ENCODE results near the gene PKP4. TPM values are rescaled to one million over a fixed set of nuclear protein-coding genes. Genes with fewer than 3 reads are reported as not detected.

The PKP4 gene
- total RNA-seq, 1 donor from 2014 or later, result 70.4 TPM

DNA sequence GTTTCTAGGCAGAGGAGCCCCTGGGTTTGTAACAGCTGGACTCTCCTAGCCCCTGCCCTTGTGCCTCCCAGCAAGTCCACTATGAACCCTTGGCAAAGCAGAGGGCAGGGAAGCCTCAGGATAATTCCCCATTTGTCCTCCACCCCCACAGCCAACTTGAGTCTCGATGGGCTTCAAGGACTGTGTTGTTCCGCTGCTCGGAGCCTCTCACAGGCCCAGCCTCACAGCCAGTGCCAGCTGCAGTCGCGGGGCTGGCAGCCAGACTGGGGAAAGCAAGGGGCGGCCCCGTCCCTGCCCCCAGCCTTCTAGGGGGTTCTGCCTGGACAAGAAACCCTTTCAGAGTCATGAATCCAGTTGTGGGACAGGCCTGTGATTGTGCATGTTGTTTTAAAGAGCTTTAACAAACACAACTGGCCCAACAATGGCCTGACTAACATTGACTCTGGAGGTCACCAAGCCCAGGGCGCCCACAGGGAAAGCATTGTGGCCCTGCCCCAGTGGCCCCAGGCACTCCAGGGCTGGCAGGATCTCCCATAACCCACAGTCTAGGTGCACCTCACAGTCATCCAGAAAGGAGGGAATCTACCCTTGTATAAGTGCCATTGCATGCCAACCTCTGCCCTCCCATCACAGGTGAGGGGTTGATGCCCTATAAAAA is 266.6 kb downstream of the PKP4 start:
- ATAC-seq, result no peak
- intact Hi-C loops (cut with micrococcal nuclease), result no loop called here

DNA sequence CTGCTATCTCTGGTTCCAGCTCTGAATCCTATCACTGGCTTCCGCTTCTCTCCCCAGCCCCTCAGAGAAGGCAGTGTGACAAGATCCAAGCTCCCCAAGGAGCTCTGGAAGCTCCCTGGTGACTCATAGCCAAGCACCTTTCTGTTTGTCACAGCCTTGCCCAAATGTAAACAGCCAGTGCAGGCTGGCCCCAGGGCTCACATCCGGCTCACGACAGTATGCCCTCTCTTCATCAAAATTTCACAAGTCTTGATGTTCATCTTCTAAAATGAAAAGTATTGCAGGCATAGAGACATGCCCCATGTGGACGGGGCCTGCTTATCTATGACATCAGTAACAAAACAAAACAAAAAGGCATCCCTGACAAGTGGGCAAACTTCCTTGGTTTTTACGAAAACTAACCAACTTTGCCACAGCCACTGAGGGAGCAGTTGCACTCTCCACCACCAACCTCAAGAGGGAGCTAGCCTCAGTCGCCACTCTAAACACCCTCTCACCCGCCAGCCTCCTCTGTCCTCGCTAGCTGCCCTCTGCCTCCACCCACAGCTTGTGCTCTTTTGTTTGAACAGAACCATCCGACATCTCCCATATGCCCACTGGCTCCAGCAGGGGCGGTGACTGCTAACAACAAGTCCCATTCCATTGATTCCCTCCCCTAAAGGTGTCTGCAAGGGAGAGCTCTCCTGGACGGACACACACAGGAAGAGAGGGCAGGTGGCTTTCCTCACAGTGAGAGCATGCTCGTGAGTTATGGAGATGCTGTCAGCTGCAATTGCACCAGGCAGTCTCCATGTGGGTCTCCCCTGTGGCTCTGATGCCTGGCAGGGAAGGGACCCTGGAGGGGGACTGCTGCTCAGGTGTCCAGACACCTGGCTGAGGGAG is 267.4 kb downstream of the PKP4 start:
- DNase-seq (no peak), ATAC-seq (no peak)
- intact Hi-C loops (cut with micrococcal nuclease), result no loop called here

More for the DNA sequence above, 266.6 kb downstream of the PKP4 start:
- DNase-seq, result no peak

DNA sequence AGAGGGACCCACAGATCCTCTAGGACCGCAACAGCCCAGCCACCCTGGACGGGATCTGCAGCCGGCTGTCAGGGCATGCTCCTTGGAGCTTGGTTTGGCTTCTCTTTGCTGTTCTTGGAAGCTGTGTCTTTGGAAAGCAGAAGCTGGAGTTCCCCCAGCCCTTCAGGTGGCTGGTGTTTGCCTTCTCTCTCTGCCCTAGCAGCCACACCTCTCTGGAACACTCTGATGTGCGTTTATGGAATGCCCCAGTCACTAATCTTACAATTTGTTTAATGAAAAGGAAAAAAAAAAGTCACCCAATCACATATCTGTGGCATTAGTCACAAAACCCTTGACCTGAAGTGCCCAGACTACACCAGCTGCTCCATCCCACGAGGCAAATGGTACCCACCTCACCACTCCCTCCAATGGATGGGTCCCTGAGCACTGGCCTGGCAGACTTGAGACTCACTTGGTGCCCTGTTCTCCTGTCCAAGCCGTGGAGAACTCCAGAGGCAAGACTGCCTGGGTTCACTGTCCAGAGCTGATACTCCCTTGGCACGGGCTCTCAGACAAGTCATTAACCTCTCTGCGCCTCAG is 268.1 kb downstream of the PKP4 start:
- ATAC-seq, result peak; percentile 20
- intact Hi-C loops (cut with micrococcal nuclease), result no loop called here
- DNase-seq, result no peak

DNA sequence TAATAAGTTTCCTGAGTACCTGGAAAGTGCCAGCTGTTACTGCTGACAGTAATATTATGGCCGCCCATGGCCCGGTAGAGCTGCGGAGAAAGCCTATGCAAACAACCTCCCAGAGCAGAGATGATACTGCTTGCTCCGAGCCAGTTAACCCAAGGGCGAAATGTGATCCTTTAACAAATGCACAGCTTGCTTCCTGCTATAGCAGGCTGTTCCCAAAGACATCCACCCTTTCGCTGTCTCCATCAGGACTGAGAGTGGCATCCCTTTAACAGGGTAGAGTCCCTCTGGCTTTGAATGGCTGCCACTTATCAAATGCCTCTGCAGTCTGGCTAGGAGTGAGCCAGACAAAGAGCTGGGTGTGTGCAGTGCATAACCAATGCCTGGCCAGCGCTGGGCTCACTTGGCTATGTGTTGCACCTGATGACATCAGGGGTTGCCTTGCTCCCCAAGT is 268.7 kb downstream of the PKP4 start:
- ATAC-seq (peak; percentile 66), DNase-seq (no peak)
- intact Hi-C loops (cut with micrococcal nuclease), result no loop called here

DNA sequence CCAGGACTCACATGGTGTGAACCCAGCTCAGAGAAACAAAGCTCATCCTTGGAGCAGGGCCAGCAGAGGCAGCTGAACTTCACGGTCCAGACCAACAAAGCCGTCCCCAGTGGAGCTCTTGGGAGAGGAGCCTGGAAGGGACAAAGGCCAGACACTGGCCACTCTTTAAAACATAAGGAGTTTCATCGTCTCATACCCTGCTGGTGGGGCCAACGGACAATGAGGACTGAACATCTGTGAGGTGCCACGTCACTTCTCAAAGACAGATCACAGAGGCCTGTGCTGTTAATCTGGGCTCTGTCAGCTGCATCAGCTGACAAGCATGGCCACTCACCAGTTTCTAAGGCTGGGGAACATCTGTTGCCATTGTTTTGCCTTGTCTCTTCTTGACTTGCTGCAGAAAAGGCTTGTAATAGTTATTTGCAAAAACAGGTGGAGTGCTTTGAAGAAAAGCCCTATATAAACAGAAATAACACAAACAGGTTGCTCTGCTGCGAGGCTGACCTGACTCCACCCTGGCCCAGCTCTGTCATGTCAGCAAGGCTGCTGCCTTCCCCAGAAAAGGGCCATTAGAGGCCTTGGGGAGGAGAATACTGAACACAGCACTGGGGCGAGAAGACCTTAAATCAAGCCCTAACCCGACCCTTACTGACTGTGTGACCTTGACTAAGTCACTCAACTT is 270.3 kb downstream of the PKP4 start:
- intact Hi-C loops (cut with micrococcal nuclease), result no loop called here
- ATAC-seq (peak; percentile 75), DNase-seq (peak; percentile 55)

DNA sequence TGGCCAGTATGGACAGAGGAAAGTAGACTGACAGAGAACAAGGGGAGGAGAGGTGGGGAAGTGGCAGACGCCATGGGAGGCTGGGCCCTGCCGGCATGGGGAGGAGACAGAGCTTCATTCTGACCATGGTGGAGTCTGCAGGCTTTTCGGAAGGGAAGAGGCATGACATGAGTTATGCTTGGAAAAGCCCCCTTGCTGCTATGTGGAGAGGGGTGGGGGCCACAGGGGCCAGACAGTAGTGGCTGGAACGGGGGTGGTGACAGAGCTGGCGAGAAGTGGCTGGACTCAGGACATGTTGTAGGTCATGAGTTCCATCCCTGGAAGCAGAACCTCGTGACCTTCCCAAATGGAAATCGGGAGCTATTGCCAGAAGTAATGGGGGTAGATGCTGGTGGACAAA is 271.7 kb downstream of the PKP4 start:
- no peak for DNase-seq
- no peak for ATAC-seq
- intact Hi-C loops (cut with micrococcal nuclease), result no loop called here

DNA sequence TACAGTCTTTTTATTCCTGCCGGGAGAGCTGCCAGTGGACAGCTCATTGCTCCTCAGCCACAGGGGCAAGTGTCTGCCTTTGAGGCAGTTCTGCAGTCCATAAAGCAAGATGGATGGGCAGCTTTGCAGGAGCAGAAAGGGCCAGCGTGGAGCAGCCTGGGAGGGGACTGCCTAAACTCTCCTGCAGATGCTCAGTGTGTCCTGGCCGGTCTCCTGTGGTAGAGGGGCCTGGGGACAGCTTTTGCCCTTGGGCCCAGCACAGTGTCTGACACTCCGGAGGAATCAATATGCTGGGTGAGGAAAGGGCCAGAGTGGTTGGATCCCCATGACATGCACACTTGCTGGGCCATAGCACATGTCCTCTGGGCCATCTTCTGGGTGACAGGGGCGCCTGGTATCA is 272.7 kb downstream of the PKP4 start:
- DNase-seq (no peak), ATAC-seq (no peak)
- intact Hi-C loops (cut with micrococcal nuclease), result no loop called here

DNA sequence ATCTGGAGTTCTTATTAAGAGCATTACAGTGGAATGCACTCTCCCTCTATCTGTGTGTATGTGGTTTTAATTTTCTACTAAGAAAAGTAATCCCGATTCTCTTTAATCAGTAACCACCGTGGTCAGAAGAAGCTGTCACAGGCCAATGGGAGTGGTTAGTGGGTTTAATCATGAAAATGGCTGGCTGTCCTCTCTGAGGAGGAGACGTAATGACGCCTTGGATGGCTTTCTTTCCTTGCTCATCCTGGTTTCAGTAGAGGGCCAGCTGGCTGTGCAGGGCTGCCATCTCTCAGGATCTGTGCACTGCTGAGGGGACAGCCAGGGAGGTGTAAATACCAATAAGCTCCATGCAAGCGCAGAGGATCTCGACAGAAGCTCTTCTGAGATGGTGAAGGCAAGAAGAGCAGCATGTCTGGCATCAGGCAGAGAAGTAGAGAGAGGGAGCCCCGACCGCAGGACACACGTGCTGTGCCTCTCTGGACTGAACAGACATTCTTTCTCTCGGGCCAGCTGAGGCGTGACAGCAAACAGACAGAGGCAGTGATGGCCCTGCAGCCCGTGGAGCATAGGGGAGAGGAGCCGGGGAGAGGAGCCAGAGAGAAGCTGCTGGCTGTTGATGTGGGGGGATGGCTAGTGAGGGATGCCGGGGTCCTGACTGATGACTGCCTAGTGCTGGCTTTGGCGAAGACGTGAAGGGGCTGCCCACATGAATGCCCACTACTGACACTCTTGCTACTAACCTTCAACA is 273.3 kb downstream of the PKP4 start:
- ATAC-seq (no peak), DNase-seq (no peak)
- intact Hi-C loops (cut with micrococcal nuclease), result no loop called here

DNA sequence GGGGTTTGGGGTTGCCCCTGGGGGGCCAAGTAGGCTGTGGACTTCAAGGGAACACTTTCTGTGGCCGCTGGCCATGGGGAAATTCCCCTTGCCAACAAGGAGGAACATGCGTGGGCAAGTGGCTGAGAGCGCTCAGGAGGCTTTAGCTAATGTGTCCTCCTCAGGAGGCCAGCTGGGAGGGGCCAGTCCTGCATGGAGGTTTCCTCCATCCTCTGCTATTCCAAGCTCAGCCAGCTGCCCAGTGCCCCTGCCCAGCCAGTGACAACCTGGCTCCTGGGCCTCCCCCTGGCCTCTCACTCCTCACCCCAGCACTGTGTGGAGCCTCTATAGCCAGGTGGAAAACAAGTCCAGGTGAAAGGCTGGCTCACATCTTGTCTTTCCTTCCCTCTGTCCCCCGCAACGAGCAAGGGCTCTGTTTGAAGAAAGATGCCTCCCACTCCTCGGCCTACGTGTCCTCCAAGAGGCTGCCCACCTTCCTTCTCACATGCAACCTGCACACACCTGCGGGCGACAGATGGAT is 273.9 kb downstream of the PKP4 start:
- intact Hi-C loops (cut with micrococcal nuclease), result no loop called here
- no peak for ATAC-seq
- DNase-seq, result no peak

DNA sequence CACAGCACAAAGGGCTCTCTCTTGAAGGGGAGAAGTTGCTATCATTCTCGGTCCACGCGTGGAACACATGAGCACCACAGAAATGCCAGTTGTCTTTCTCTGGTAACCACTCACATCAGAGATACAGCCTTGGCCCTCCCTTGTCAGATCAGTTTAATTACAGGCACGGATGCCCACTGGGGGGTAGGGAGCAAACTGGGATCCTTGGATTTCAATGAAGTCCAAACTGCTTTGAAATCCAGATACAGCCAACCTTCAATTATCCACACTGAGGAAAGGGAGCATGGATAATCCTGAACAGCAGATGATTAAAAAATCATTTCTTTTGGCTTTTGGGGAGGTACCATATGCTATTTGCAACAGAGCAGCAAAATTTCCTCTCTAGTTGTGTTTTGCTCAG is 274.6 kb downstream of the PKP4 start:
- no peak for ATAC-seq
- no peak for DNase-seq
- intact Hi-C loops (cut with micrococcal nuclease), result no loop called here

Other genes with a start within 250 kb of the PKP4 start
- gene CCDC148, start 199 bp upstream of the PKP4 start, total RNA-seq, result 0.40 TPM